ENCODE measurements around the gene JAM3. TPM values are rescaled to one million over a fixed set of nuclear protein-coding genes. Genes with fewer than 3 reads are reported as not detected.
"Not testable (repeated sequence)": the region's sequence is repeated elsewhere in the genome, so short reads cannot be mapped to it uniquely, and the experiment has no call there.

The JAM3 gene
- total and polyA plus RNA-seq, 2 donors (not counting 3 experiments of a cell fraction or from before 2014, with no cell fraction given): 78.8 to 137 TPM

DNA sequence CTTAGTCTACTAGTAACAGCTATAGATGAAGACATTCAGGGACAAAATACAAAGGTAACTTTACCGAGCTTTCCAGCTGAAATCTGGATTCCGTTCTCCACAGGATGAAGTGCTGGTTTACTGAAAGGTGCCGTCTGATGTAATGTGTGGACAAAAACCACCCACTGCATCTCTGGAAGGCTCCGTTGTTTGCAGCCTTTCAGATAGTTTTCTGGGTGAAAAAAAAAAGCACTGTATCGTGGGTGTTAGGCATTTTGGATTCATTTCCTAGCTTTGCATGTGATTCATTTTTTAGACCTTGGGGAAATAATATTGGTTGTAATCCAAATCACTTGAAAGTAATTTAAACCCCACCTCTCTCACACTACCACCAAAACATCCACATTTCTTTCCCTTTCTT, 10.4 kb downstream of the JAM3 start:
- Histone ChIP-seq H3K79me2 (ENCODE audit: control insufficient read depth, insufficient read depth, low read length) (peaks cover 58% of the 10 kb centered on the region), H4K20me1 (replicated peaks; ENCODE audit: control insufficient read depth, extremely low read depth, insufficient read depth, low read length) (peaks cover 6% of the 10 kb centered on the region), H2AFZ (ENCODE audit: low read depth, low read length) (no peak overlapping the region), H3K4me3 (replicated peaks in 1 of 3; ENCODE audit: insufficient read depth in 1 of 3, low read depth in 1 of 3, low read length in 3 of 3) (no peak overlapping the region), H3K27ac (ENCODE audit: insufficient read depth, low read depth, low read length) (no peak overlapping the region), H3K9ac (replicated peaks; ENCODE audit: extremely low read depth, insufficient read depth, low read length) (no peak overlapping the region), H3K9me1 (replicated peaks; ENCODE audit: control insufficient read depth, extremely low read depth, insufficient read depth, low read length) (no peaks in the 10 kb centered on the region), H3K4me2 (ENCODE audit: insufficient read depth, low read length) (no peak overlapping the region), H3K27me3 (ENCODE audit: control insufficient read depth in 2 of 2, insufficient read depth in 2 of 2, low read length in 2 of 2) (no peaks in the 10 kb centered on the region), H3K36me3 (ENCODE audit: control insufficient read depth in 2 of 2, extremely low read depth in 1 of 2, insufficient read depth in 2 of 2, low read length in 2 of 2) (no peaks in the 10 kb centered on the region), H3K4me1 (ENCODE audit: control insufficient read depth, extremely low read depth, insufficient read depth, low read length) (peaks cover 4% of the 10 kb centered on the region), H3K9me3 (replicated peaks; ENCODE audit: control insufficient read depth, insufficient read depth, low read length) (no peaks in the 10 kb centered on the region)
- no TSS peak for BruUV-seq (replicated peaks)
- FAIRE-seq: no peak
- CTCF ChIA-PET: interaction anchor here (1.4 kb wide), 1 partner anchor 42 kb away, joined by 4 read pairs; no protein-coding TSS in a partner anchor
- POLR2A ChIA-PET: no interaction called here
- no peak for TF ChIP-seq POLR2A (IDR thresholded peaks at IDR 0.05; ENCODE audit: low read depth, low read length)
- no peak for TF ChIP-seq POLR2AphosphoS5 (IDR thresholded peaks at IDR 0.05; ENCODE audit: insufficient read depth, low read depth, low read length)
- TF ChIP-seq, protein P1, sequence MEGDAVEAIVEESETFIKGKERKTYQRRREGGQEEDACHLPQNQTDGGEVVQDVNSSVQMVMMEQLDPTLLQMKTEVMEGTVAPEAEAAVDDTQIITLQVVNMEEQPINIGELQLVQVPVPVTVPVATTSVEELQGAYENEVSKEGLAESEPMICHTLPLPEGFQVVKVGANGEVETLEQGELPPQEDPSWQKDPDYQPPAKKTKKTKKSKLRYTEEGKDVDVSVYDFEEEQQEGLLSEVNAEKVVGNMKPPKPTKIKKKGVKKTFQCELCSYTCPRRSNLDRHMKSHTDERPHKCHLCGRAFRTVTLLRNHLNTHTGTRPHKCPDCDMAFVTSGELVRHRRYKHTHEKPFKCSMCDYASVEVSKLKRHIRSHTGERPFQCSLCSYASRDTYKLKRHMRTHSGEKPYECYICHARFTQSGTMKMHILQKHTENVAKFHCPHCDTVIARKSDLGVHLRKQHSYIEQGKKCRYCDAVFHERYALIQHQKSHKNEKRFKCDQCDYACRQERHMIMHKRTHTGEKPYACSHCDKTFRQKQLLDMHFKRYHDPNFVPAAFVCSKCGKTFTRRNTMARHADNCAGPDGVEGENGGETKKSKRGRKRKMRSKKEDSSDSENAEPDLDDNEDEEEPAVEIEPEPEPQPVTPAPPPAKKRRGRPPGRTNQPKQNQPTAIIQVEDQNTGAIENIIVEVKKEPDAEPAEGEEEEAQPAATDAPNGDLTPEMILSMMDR (IDR thresholded peaks at IDR 0.05; ENCODE audit: extremely low read depth in 1 of 2, insufficient read depth in 1 of 2, low read depth in 1 of 2, low read length in 2 of 2): no peak
- DNase-seq (ENCODE audit: low read depth, low spot score): no peak
- dilution Hi-C loops (cut with MboI; ENCODE audit: extremely low pct_ligation_motif_present, low sequenced_read_pairs): no loop called here
- intact Hi-C loops (cut with micrococcal nuclease): no loop called here

DNA sequence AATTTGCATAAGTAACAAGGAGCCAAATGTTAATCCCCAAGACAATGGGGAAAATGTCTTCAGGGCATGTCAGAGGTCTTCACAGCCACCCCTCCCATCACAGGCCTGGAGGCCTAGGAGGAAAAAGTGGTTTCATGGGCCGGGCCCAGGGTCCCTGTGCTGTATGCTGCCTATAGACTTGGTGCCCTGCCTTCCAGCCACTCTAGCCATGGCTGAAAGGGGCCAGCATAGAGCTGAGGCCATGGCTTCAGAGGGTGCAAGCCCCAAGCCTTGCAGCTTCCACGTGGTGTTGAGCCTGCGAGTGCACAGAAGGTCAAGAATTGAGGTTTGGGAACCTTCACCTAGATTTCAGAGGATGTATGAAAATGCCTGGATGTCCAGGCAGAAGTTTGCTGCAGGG, 12.4 kb downstream of the JAM3 start:
- H3K79me2 ChIP-seq (ENCODE audit: control insufficient read depth, insufficient read depth, low read length): peaks cover 52% of the 10 kb centered on the region
- POLR2A ChIA-PET; H3K27ac ChIP-seq (ENCODE audit: insufficient read depth, low read depth, low read length); DNase-seq (ENCODE audit: low read depth, low spot score); H3K9ac ChIP-seq (replicated peaks; ENCODE audit: extremely low read depth, insufficient read depth, low read length); BruUV-seq (replicated peaks); H3K9me1 ChIP-seq (replicated peaks; ENCODE audit: control insufficient read depth, extremely low read depth, insufficient read depth, low read length); H3K4me1 ChIP-seq (ENCODE audit: control insufficient read depth, extremely low read depth, insufficient read depth, low read length); H3K9me3 ChIP-seq (replicated peaks; ENCODE audit: control insufficient read depth, insufficient read depth, low read length); intact Hi-C loops (cut with micrococcal nuclease); H3K27me3 ChIP-seq (ENCODE audit: control insufficient read depth in 2 of 2, insufficient read depth in 2 of 2, low read length in 2 of 2); FAIRE-seq; H2AFZ ChIP-seq (ENCODE audit: low read depth, low read length); CTCF ChIA-PET; H3K4me2 ChIP-seq (ENCODE audit: insufficient read depth, low read length); dilution Hi-C loops (cut with MboI; ENCODE audit: extremely low pct_ligation_motif_present, low sequenced_read_pairs); H3K4me3 ChIP-seq (replicated peaks in 1 of 3; ENCODE audit: insufficient read depth in 1 of 3, low read depth in 1 of 3, low read length in 3 of 3); H3K36me3 ChIP-seq (ENCODE audit: control insufficient read depth in 2 of 2, extremely low read depth in 1 of 2, insufficient read depth in 2 of 2, low read length in 2 of 2): not testable (repeated sequence)
- peaks cover 10% of the 10 kb centered on the region for H4K20me1 ChIP-seq (replicated peaks; ENCODE audit: control insufficient read depth, extremely low read depth, insufficient read depth, low read length)
